ENCODE data around the gene HBA1.
A peak's percentile ranks its signal among the peaks of the same experiment; 100 is the strongest.
"Not testable (repeated sequence)": the region's sequence is repeated elsewhere in the genome, so short reads cannot be mapped to it uniquely, and the experiment has no call there.

The HBA1 gene

DNA sequence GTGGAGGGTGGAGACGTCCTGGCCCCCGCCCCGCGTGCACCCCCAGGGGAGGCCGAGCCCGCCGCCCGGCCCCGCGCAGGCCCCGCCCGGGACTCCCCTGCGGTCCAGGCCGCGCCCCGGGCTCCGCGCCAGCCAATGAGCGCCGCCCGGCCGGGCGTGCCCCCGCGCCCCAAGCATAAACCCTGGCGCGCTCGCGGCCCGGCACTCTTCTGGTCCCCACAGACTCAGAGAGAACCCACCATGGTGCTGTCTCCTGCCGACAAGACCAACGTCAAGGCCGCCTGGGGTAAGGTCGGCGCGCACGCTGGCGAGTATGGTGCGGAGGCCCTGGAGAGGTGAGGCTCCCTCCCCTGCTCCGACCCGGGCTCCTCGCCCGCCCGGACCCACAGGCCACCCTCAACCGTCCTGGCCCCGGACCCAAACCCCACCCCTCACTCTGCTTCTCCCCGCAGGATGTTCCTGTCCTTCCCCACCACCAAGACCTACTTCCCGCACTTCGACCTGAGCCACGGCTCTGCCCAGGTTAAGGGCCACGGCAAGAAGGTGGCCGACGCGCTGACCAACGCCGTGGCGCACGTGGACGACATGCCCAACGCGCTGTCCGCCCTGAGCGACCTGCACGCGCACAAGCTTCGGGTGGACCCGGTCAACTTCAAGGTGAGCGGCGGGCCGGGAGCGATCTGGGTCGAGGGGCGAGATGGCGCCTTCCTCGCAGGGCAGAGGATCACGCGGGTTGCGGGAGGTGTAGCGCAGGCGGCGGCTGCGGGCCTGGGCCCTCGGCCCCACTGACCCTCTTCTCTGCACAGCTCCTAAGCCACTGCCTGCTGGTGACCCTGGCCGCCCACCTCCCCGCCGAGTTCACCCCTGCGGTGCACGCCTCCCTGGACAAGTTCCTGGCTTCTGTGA, at the start of gene HBA1:
Gene HBA1, plus strand, starts transcription at position 204 of the 906 bp plus-strand sequence. Its CDS starts 37 bp downstream, at position 241.
- DNase-seq: not testable (repeated sequence)

DNA sequence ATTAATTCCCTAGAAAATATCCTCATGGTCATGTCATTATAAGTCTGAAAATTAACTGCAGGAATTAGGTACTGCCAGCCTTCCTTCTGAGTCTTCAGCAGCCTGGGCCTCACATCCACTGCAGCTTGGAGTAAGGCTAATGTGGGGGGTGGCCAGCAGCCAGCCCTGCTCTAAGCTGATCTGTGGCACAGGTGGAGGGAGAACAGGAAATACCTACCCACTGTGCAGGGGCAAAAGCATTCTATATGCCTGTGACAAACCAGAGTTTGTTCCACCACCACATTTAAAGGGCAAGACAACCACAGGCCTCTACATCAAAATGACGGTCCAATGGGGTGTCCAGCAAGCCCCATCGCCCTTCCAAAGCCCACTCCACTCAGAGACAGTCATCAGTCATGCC, 47.4 kb upstream of the HBA1 start:
- no peak for DNase-seq

DNA sequence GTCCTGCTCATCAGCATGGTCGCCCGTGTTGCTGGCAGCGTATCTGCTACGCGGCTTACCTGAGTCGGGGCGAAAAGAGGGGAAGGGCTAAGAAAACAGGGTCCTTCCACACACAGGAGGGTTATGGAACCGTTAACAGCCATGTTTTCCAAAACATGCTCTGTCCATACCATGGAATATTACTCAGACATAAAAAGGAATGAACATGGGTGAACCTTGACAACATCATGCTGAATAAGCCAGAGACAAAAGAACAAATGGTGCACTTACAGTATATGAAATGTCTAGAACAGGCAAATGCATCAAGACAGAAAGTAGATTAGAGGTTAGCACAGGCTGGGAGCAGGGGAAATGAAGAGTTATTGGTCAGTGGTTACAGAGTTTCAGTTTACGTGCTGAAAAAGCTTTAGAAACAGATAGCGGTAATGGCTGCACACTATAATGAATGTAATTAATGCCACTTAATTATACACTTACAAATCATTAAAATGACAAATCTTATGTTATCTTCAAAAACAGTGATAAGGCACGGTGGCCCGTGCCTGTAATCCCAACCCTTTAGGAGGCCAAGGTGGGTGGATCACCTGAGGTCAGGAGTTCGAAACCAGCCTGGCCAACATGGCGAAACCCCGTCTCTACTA, 45.8 kb upstream of the HBA1 start:
- DNase-seq: no peak

DNA sequence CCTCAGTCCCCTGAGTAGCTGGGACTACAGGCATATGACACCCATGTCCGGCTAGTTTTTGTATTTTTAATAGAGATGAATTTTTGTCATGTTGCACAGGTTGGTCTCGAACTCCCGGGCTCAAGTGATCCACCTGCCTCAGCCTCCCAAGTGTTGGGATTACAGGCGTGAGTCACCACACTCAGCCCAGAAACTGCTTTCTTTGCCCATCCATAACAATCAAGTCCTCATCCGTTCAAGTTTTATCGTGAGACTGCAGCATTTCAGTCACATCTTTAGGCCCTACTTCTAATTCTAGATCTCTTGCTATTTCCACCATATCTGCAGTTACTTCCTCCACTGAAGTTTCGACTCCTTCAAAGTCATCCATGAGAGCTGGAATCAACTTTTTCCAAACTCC, 44.4 kb upstream of the HBA1 start:
- no peak for DNase-seq

DNA sequence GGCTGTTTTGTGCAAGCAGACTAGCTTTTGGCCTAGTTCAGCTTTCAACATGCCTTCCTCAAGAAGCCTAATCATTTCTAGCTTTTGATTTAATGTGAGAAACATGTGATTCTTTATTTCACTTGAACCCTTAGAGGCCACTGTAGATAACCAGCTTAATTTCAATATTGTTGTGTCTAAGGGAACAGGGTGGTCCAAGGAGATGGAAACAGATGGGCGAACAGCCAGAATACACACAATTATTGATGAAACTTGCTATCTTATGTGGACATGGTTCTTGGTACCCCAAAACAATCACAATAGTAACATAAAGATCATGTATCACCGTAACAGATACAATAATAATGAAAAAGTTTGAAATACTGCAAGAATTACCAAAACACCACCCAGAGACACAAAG, 42.8 kb upstream of the HBA1 start:
- DNase-seq: no peak

DNA sequence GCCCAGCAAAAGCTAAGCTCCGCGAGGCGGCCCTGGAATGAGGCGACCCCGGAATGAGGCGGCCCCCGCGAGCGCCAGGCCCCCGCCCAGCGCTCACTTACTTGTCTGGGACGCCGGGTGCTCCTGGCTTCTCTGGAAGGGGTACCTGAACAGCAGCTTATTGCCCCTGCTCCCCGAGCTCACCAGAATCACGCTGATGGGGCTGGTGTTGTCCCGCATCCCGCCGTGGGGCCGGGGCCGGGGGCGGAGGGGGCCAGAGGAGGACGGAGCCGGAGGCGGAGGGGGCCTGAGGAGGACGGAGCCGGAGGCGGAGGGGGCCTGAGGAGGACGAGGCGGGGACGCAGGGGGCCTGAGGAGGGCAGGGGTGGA, 38.4 kb upstream of the HBA1 start:
- peak; percentile 71 for DNase-seq

DNA sequence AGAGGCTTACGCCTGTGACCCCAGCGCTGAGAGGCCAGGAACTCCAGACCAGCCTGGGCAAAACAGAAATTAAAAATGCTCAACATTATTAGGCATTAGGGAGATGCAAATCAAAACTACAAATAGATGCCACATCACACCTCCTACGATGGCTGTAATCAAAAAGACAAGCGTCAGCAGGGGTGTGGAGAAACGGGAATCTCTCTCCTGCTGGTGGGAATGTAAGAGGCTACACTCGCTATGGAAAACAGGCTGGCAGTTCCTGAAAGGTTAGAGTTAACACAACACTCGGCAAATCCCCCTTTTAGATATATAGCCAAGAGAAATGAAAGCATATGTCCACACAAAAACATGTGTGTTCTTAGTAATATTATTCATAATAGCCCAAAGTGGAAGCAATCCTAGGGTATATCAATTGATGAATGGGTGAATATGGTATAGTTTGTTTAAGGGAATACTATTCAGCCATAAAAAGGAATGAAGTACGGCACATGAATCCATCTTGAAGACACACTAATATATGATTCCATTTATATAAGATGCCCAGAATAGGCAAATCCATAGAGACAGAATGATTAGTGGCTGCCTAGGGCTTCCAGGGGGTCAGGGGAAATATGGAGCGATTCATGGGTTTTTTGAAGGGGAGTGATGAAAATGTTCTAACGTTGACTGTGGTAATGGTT, 36.2 kb upstream of the HBA1 start:
- DNase-seq: no peak

DNA sequence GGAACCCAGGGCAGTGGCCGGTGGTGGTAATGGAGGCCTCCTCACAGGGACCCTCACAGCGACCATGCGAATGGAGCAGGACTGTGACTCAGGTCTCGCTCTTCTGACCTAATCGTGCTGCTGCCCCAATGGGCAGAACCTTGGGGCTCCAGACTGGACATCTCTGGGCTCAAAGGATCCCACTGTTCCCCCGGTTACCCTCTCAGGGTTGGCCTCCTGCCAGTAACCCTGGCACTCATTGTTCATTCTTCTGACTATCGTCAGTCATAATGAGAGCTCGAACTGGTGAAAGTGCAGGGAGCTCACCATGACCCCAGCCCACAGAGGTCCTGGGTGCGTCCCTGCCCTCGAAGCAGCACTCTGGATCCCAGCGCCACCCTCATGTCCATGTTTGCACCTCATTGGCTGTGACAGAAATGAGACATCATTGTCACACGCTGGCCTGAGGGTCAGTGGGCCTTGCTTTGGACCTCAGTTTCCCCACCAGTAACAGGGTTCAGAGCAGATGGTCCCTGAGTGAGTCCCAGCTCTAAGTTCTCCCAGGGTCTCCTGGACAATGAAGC, 34.0 kb upstream of the HBA1 start:
- DNase-seq: no peak

DNA sequence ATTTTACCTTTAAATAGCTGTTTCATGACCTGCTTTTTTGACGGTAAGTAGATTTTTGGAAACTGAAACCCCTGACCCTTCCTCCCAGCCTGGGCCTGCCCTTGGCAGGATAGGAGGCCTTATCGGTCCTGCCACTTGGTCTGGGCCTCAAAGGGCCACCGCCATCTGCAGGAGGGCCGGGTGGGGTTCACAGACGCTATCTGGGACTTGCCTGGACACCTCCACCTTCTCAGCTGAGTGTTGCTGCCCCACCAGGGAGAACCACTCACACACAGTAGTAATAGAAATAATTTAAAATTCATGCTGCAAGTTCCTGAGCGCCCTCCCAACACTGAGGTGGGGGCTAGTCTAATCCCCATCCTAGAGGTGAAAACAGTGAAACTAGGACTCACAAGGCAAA, 33.4 kb upstream of the HBA1 start:
- no peak for DNase-seq

DNA sequence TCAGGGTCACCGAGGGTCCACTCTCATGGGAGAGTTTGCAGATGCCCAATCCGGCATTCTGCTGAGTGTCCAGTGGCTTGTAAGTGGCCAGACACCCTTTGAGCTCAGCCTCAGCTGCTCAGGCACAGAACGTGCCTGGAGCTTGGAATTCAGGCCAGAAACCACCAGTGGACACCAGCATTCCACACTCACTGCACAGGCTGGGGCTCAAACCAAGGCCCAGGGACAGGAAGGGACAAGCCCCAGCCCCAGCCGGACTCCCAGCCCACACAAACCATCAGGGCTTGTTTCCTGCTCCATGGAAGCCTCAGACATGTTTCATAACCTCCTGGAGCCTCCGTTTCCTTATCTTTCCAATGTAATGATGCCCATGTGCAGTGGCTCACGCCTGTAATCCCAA, 33.0 kb upstream of the HBA1 start:
- DNase-seq: no peak

DNA sequence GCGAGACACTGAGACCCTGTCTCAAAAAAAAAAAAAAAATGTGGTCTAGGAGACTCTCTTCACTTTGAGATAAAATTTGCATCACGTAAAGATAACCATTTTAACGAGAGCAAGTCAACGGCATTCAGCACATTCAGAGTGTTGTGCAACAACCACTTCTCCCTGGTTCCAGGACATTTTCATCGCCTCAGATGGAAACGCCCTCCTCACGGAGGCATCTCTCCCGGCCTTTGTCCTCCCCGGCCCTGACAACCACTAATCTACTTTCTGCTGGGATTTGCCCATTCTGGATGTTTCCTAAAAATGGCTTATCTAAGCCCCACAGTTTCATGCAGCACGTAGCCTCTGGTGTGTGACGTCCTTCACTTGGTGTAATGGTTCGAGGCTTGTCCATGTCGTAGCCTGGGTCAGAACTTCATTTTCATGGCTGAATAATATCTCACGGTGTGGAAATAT, 31.7 kb upstream of the HBA1 start:
- no peak for DNase-seq

DNA sequence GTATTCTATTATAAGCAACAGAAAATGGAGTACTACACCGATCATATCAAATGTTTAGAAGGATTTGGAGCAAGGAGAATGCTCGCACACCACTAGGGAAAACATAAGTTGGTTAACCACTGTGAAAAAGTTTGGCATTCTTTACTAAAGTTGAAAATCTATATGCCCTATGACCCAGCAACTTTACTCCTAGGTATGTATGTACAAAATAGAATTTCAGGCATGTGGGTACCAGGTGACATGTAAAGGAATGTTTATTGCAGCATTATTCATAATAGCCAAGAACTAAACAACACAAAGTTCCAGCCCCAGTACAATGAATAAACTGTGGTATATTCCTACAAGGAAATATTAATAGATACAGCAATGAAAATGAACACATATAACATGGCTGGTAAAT, 29.8 kb upstream of the HBA1 start:
- DNase-seq: no peak

DNA sequence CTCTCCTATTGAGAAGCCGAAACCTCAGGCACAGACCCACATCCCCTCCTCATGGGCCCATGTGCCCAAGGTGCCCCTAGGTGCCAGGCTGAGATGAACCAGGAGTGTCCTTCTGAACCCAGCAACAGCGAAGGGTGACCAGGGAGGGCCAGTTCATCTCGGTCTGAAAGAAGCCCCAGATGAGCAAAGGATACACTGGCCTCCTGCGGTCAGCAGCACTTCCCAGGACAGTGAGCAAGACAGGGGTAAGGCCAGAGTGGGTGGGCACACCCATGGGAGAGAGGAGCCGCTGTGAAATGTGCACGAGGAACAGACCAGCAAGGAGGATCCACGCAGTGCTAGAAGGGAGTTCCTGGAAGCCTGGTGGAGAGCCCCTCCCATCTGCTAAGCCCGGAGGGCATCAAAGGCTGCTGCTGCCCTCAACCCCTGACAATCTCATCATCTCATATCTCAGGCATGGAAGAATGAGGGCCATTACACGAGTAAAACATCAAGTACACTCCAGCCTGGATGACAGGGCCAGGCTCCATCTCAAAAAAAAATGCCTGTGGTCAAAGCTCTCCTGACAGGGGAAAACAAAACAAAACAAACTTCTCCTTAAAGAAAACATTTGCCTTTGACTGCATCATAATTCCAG, 27.3 kb upstream of the HBA1 start:
- DNase-seq: no peak

DNA sequence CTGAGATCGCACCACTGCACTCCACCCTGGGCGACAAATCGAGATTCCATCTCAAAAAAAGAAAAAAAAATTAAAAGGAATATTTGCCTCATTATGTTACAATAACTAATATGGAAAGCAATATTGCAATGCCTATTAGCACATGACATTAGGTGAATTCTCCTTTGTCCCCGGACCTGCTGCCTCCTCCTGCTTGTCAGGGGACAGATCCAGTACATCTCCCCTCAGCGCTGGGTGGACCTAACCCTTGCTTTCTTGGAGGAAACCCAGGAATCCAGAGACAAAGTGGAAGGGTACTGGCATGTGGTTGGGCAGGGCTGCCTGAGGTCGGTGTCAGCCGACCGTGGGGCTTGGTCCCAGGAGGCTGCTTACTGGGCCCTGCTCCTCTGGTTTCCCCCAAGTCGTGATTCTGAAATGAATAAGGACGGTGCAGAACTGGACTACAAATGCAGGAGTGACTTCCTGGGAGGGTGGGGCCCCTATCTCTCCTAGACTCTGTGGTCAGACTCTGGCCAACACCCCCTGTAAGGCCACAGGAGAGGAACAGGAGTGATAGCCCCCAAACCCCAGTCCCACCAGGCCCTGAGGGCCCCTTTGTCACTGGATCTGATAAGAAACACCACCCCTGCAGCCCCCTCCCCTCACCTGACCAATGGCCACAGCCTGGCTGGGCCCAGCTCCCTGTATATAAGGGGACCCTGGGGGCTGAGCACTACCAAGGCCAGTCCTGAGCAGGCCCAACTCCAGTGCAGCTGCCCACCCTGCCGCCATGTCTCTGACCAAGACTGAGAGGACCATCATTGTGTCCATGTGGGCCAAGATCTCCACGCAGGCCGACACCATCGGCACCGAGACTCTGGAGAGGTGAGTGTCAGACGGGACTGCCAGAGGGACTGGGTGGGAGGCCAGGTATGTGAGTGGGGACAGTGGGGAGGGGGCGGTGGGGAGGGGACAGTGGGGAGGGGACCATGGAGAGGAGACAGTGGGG, 24.0 kb upstream of the HBA1 start, which contains the start of gene HBZ:
Gene HBZ, plus strand, starts transcription at position 504 of the 988 bp plus-strand sequence. Its CDS starts 266 bp downstream, at position 770.
- no peak for DNase-seq

DNA sequence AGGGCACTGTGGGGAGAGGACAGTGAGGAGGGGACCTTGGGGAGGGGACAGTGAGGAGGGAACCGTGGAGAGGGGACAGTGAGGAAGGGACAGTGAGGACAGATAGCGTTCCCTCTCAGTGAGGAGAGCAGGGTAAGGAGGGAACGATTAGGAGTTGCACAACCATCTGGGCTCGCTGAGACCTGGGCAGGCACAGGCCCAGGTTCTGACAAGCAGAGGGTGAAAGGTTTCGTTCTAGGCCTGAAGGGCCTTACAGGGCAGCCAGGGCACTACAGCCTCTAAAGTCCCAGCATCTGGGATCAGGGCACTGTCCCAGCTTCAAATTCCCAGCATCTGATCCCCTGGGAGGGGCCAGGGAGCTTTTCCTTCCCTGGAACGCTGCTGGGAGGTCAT, 23.4 kb upstream of the HBA1 start:
- DNase-seq: not testable (repeated sequence)

DNA sequence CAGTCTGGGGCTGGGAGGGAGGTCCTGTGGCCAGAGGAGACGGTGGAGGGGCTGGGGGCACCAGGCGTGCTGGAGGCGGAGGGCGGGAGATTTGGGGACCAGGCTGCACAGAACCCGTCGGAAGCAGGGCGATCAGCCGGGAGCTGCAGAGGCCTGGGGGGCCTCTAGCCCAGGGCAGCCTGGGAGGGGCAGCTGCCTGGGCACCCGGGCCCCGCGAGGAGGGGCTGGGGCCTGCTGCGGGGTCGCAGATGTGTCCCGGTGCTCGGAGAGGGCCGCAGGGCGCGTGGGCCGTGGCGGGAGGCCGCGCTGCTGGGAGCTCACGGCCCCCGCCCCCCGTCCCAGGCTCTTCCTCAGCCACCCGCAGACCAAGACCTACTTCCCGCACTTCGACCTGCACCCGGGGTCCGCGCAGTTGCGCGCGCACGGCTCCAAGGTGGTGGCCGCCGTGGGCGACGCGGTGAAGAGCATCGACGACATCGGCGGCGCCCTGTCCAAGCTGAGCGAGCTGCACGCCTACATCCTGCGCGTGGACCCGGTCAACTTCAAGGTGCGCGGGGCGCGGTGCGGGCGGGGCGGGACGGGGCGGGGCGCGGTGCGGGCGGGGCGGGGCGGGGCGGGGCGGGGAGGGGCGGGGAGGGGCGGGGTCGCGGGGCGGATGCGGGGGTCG, 22.8 kb upstream of the HBA1 start:
- DNase-seq: not testable (repeated sequence)

DNA sequence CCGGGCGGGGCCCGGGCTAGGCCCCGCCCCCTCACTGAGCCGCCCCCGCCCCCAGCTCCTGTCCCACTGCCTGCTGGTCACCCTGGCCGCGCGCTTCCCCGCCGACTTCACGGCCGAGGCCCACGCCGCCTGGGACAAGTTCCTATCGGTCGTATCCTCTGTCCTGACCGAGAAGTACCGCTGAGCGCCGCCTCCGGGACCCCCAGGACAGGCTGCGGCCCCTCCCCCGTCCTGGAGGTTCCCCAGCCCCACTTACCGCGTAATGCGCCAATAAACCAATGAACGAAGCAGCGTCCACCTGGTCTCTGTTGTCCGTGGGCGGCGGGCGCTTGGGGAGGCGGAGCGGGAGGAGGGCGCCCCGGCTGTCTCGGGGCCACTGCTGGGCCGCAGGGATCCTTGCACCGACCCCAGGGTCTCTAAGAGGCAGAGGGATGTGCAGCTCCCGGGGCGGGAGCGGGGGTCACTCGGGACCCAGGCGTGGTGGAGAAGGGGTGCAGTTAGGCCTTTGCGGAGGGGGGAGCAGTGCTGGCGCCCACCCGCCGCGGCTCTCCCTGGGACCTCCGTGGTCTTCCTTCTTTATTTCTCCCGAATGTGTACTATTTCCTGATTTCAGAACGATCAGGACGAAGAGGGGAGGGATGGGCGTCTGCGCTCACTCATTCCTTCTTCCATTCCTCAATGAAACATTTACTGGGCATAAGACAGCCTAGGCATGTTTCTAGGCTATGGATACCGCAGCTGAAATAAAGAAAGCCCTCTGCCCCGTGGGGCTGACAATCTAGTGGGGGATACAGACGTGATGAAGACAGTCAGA, 22.1 kb upstream of the HBA1 start:
- DNase-seq: no peak

DNA sequence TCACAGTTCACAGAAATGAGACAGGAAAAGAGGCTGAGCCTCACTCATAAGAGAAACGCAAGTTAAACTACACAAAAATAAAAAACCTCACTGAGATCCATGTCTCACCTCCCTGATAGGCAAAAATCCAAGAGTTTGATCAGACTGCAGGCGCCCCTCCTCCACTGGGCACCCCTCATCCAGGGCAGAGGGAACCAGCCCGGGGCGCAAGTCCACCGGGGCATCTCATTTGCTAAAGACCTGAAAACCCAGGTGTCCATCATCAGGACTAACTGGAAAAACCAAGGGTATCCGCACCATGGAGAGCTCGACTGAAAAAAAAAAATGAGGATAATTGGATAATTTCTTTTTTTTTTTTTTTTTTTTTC, 21.5 kb upstream of the HBA1 start:
- DNase-seq: no peak

DNA sequence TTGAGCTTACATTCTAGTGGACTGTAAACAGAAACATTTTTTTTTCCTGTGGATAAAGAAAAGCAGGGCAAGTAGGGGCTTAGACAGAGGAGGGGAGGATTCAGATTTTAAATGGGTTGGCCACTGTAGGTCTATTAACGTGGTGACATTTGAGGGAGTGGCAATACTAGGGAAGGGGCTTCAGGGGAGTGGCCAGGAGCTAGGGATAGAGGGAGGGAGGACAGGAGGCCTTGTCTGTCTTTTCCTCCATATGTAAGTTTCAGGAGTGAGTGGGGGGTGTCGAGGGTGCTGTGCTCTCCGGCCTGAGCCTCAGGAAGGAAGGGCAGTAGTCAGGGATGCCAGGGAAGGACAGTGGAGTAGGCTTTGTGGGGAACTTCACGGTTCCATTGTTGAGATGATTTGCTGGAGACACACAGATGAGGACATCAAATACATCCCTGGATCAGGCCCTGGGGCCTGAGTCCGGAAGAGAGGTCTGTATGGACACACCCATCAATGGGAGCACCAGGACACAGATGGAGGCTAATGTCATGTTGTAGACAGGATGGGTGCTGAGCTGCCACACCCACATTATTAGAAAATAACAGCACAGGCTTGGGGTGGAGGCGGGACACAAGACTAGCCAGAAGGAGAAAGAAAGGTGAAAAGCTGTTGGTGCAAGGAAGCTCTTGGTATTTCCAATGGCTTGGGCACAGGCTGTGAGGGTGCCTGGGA, 17.2 kb upstream of the HBA1 start:
- DNase-seq: no peak

All from activated CD8-positive, alpha-beta memory T cell treated with anti-CD3 and anti-CD28 coated beads, Interleukin-2, amount 50 U/mL, for 48 hours (primary cell).